Measurements from ENCODE around the gene TNS3.
A peak's percentile ranks its signal among the peaks of the same experiment; 100 is the strongest.

The TNS3 gene

GRCh38 chr7:47377741-47378140 is 204.2 kb downstream of the TNS3 start:
- DNase-seq = no peak

- no peak for DNase-seq
Observed at GRCh38 chr7:47376991-47377616, 204.8 kb downstream of the TNS3 start.

GRCh38 chr7:47375121-47375938 is 206.6 kb downstream of the TNS3 start:
- DNase-seq = no peak

DNA sequence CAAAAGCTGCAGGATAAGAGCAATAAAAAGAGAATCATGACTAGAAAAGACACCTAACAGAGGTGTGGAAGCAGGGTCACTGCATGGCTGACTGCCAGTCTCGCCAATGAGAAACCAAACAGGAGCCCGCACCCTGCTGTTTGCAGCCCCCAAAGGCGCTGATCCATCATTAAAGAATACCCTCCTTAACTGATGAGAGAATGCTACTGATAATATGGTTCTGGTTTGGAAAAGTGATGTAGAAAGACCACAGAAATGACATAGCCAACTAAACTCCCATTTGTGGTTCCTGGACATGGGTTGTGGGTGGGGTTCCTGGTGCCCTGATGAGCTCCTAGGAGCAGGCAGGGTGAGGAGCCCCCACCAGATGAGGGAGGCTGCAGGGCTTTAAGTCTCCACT is 207.4 kb downstream of the TNS3 start:
- no peak for DNase-seq

DNA sequence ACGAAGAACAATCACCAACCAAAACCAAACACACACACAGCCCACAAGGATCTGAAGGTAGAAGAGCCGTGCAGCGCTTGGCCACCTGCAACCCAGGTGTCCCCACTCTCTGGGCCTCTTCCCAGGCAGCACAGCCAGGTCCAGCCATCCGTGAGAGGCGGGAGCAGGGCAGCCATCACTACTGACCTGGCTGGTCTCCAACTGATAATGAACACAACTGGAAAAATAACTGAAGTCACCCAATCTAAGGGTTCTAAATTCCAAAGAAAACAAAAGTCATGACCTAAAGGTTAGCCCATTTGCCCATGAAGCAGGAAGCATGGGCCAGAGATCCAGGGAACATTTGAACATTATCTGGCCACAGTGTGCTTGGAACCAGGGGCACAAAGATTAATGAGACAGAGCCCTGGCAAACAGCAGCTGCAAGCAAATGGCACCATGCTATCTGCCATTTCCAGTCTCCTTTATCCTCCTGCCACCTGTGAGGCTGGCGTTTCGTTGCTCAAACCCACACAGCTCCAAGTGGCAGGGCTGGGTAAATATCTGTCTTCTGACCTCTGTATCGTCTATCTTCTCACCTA is 207.9 kb downstream of the TNS3 start:
- DNase-seq = peak; percentile 44

DNA sequence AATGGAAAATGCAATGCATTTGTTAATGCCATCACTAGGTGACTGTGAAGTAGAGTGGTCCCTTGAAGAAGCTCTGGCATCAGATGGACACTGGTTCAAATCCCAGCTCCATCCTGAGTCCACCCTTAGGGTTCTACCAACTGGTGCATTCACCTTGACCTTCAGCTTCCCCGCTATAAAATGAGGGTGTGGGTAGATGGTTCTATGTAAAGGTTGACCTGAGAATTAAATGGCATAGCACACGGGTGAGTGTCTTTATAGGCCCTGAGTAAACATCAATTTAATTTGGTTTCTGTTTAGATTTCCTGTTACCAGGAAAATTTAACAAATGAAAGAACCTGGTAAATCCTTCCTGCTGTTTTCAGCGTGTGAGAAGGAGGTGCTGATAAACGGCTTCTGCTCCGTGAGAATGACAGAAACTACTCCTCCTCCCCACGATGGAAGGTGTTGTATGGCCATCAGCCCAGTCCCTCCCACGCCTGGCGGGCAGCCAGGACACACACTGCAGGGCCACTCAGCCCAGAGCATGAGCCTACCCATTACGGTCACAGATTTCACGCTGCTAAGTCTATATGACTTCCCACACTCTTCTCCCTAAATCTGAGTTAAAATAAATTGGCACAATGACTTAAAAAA is 210.1 kb downstream of the TNS3 start:
- peak; percentile 96 for DNase-seq

DNA sequence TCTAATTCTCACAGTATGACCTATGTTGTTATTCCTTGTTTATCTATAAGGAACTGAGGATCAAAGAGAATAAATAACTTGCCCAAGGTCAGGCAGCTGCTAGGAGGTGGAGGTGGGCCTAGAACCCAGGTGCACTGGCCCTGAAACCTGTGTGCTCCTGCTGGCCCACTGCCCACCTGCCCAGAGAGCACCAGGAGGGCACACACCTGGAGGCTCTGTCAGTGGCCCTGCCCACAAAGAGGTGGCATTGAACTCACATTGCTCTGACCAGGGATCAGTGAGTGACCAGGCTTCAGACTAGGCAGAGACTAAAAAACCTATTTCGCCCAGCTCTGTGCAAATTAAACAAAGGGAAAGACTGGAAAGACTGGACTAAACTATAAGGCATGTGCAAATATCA is 210.6 kb downstream of the TNS3 start:
- DNase-seq = no peak

DNA sequence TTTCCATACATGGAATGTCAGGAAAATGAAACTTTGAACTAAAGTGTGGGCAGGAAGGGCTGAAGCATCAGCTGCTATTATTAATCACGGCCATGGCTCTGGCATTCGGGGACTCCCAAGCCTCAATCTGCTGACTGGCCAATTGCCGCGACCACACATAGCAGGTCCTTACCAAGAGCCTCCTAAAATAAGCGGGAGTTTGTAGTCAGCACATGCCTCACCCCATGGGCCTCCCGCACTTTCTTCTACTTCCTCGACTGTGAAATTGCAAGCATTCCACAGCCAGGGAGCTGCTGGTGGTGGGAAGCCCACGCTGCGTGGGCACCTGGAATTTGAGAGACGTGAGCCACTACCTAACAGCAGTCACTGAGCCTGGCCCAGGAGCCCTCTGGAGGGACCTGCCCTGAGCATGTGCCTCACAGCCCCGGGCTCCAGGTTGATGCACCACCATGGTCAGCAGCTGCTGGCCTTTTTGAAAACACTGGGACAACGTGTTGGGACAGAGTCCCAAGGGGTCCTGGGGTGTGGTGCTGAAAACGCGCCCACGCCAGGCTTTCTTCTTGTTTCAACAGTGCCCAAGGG is 211.4 kb downstream of the TNS3 start:
- no peak for DNase-seq

- DNase-seq = no peak
Observed at GRCh38 chr7:47369736-47370135, 212.2 kb downstream of the TNS3 start.

GRCh38 chr7:47368190-47368812 is 213.6 kb downstream of the TNS3 start:
- DNase-seq = peak; percentile 61

DNA sequence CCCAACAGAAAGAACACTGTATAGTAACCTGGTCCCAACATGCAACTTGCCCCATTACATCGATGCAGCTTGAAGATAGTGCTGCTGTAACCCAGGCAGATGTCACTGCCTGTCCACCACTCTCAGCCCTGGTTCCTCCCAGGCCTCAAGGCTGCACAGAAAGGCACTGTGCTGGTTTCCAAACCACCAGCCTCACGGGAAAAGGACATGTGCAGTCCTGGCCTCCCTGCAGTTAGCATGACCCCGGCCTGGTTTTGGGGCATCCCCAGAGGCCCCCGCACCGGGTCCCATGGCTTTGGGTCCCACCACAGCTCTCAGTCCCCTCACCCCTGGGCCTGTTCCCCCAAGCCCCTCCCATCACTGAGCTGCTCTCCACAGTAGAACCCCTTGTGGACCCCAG is 214.5 kb downstream of the TNS3 start:
- DNase-seq = no peak

DNA sequence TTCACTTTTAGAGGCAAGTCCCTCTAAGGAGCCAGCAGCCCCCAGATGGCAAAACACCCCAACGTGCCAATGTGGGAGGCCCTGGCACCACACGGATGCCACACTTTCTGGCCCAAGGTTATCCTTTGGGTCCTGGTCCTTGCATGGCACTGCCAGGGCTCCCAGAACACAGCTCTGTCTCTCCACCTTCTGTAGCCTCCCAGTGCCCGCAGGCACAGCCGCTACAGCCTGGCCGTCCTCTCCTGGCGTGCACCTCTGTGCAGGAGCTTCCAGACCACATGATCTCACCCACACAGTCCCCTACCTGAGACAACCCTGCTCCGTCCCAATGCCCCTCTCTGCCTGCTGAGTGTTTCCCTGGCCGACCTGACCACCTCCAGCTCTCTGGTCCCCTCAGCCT is 215.0 kb downstream of the TNS3 start:
- DNase-seq = no peak

DNA sequence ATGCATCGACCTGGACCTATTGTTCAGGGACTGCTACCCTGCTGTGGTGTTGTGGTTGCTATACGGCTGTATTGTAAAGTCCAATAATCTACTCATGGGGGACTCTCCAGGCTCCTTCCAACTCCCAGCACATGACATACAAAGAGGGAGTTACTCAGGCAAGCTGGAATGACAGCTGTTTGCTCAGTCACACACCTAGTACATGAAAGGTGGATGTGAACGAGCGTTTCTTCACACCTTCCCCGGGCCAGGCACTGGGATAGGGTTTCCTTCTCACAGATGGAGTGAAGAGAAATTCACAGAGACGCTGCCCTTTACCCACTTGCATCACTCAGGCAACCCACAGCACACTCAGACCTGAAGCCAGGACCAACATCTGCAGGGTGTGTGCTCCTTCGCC is 215.7 kb downstream of the TNS3 start:
- peak; percentile 28 for DNase-seq

DNA sequence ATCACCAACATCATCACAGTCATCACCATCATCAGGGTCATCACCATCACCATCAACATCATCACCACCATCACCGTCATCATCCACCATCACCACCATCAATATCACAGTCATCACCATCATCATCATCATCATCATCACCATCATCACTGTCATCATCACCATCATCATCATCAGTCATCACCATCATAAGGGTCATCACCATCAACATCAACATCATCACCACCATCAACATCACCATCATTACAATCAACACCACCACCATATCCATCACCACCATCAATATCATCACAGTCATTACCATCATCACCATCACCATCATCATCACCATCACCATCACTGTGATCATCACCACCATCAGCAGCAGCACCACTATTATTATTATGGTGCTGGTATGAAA is 218.9 kb downstream of the TNS3 start:
- no peak for DNase-seq

GRCh38 chr7:47361746-47362215 is 220.1 kb downstream of the TNS3 start:
- no peak for DNase-seq

GRCh38 chr7:47361236-47361635 is 220.7 kb downstream of the TNS3 start:
- no peak for DNase-seq

GRCh38 chr7:47360301-47360900 is 221.5 kb downstream of the TNS3 start:
- DNase-seq = no peak

DNA sequence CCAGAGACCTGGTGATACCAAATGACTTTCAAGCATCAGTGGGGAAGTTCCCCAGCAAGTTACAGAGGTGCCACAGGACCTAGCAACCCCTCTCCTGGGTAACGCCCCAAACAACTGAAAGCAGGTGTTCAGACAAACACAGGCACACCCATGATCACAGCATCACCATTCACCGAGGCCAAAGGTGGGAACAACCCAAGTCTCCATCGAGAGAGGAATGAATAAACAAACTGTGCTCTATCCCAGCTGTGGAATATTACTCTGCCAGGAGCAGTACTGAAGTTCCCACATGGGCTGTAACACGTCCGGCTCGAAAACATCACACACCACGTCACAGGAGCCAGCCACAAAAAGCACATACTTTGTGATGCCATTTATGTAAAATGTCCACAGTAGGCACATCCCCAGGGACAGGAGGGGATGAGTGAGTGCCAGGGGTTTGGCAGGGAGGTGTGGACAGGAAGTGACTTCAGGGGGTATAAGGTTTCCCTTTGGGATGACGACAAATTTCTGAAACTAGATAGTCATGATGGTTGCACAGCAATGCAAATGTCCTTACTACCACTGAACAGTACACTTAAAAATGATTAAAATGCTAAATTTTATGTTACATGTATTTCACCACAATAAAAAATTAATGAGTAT is 222.8 kb downstream of the TNS3 start:
- DNase-seq = no peak

DNA sequence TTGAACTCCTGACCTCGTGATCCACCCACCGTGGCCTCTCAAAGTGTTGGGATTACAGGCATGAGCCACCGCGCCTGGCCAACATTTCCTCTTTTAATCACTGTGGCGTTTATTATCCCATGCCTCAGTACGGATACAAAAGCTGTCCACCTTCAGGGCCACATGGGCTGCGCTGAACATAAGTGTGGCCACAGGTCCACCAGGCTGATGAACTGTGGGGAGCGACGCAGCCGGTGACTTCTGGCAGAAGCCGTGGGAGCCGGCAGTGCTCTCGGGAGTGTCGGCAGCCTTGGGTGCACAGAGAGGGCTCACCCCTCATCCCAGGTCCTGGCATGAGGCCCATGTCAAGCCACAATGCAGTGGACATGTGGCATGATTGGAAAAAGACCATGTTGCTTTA is 223.6 kb downstream of the TNS3 start:
- DNase-seq = no peak

DNA sequence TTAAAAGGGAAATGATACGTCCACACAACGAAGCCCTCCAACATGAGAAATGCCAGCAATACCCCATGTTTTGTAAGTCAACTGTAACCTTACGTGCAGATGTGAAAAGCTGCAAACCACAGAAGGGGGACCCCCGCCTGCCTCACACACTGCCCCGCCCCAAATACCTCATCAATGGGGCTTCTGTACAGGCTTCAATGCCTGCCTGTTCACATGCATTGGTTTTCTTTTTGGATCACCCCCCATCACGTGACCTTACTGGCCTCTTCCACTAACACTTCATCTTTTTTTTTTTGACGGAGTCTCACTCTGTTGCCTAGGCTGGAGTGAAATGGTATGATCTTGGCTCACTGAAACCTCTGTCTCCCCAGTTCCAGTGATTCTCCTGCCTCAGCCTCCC is 224.0 kb downstream of the TNS3 start:
- DNase-seq = no peak

- no peak for DNase-seq
Observed at GRCh38 chr7:47357361-47357760, 224.6 kb downstream of the TNS3 start.

- no peak for DNase-seq
Observed at GRCh38 chr7:47356261-47356660, 225.7 kb downstream of the TNS3 start.
